ENCODE results near the gene DDN.

DDN gene

DNA sequence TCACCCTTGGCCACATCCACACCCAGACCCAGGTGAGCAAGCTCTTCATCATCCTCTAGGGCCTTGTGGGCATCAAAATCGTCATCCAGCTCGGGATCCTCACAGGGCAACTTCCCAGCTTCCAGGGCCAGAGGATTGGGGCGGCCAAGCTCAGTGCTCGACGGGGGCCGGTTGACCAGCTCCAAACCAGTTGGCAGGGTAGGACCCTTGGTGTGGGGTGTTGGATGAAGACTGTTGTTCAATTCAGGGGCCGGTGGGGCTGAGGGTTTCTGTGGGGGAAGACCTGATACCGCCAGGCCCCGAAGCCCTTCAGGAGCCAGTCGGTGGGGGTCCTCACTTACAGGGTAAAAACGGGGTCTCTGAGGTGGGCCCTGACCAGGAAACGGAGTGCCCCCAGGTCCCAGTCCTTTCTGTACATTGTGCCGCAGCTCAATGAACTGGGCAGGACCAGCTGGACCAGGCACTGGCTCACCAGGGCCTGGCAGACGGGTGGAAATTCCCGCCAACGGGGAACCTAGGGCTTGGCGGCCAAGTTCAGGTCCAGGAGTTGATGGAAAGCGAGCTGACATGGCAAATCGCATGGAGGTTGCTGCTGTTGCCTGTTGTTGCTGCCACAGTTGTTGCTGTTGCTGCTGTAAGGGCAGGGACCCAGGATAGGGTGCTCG, 39.2 kb upstream of the DDN start:
- Histone ChIP-seq H3K36me3 (replicated peaks) (peaks cover 83% of the 10 kb centered on the region), H3K4me3 (ENCODE audit: low read depth, low read length) (no peak overlapping the region), H3K27me3 (replicated peaks) (no peaks in the 10 kb centered on the region), H3K27ac (no peak overlapping the region)
- TF ChIP-seq, protein P1, sequence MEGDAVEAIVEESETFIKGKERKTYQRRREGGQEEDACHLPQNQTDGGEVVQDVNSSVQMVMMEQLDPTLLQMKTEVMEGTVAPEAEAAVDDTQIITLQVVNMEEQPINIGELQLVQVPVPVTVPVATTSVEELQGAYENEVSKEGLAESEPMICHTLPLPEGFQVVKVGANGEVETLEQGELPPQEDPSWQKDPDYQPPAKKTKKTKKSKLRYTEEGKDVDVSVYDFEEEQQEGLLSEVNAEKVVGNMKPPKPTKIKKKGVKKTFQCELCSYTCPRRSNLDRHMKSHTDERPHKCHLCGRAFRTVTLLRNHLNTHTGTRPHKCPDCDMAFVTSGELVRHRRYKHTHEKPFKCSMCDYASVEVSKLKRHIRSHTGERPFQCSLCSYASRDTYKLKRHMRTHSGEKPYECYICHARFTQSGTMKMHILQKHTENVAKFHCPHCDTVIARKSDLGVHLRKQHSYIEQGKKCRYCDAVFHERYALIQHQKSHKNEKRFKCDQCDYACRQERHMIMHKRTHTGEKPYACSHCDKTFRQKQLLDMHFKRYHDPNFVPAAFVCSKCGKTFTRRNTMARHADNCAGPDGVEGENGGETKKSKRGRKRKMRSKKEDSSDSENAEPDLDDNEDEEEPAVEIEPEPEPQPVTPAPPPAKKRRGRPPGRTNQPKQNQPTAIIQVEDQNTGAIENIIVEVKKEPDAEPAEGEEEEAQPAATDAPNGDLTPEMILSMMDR (IDR thresholded peaks at IDR 0.05; ENCODE audit: low read depth, low read length, missing control alignments), result no peak
- in situ Hi-C loops (cut with HindIII; ENCODE audit: low pct_ligation_motif_present, low sequenced_read_pairs), result no loop called here
- DNase-seq, result no peak

DNA sequence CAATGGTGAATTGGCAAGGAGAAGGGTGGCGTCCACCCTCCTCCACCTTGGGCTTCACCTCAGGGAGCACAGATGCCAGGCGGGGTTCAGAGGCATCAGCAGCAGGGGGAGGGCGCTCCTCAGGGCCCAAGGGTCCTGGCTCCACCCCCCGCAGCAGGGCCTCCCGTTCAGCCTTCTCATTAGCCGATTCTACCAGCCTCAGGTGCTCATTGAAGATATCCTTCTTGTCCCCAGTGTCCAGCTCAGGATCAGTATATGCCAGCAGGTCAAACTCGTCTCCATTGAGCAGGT, 38.7 kb upstream of the DDN start:
- in situ Hi-C loops (cut with HindIII; ENCODE audit: low pct_ligation_motif_present, low sequenced_read_pairs), result no loop called here
- no peak overlapping the region for H3K27ac ChIP-seq
- TF ChIP-seq, protein P1 (IDR thresholded peaks at IDR 0.05; ENCODE audit: low read depth, low read length, missing control alignments), result no peak
- no peak overlapping the region for H3K4me3 ChIP-seq (ENCODE audit: low read depth, low read length)
- no peak for DNase-seq
- peaks cover 83% of the 10 kb centered on the region for H3K36me3 ChIP-seq (replicated peaks)
- H3K27me3 ChIP-seq (replicated peaks), result no peaks in the 10 kb centered on the region

DNA sequence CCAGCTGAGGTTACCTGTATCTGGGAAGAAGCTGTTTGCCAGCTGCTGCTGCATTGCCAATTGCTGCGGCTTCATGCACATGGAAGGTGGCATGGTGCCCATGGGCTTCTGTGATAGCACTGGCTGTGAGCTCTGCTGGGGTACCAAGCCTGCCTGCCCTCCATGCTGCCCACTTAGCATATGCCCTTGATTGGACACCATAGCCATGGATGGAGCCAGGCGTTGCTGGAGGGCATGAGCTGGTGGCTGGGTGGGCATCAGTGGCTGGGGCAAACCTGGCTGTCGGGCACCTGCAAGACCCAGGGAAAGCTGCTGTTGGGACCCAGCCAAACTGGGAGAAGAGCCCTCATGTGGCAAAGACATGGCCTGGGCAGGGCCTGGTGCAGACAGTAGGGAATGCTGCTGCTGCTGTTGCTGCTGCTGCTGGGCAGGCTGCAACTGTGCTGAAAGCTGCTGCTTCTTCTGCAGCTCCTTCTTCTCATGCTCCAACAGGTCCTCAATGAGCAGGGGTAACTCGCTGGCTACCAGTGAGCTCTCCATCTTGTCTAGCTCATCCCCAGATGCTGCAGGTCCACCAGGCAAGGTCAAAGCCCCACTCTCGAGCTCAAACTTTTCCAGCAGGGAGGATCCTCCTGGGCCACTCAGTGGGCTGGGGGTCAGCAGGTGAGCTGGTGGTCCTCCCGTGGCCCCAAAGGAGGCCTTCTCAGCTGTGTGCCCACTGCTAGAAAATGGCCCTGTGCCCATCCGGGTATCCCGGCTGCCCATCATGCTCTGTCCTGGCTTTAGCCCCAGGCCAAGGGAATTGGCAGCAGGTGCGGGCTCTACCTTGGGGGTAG, 38.2 kb upstream of the DDN start:
- peaks cover 83% of the 10 kb centered on the region for H3K36me3 ChIP-seq (replicated peaks)
- in situ Hi-C loops (cut with HindIII; ENCODE audit: low pct_ligation_motif_present, low sequenced_read_pairs), result no loop called here
- DNase-seq, result no peak
- H3K27me3 ChIP-seq (replicated peaks), result no peaks in the 10 kb centered on the region
- no peak overlapping the region for H3K4me3 ChIP-seq (ENCODE audit: low read depth, low read length)
- TF ChIP-seq, protein P1 (IDR thresholded peaks at IDR 0.05; ENCODE audit: low read depth, low read length, missing control alignments), result no peak
- H3K27ac ChIP-seq, result no peak overlapping the region

DNA sequence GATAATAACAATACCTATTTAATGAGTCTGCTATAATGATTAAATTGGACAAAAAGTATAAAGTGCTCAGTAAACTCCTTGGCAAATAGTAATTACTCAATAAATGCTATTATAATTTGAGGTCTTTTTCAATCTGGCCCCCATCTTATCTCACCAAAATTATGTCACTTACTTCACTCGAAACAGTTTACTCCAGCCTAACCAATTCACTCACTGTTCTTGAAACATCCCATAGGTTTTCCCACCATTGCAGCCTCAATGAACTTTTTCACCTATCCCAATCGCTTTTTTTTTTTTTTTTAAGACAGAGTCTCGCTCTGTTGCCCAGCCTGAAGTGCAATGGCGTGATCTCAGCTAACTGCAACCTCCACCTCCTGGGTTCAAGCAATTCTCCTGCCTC, 36.9 kb upstream of the DDN start:
- Histone ChIP-seq H3K4me3 (ENCODE audit: low read depth, low read length) (no peak overlapping the region), H3K36me3 (replicated peaks) (peaks cover 85% of the 10 kb centered on the region), H3K27me3 (replicated peaks) (no peaks in the 10 kb centered on the region), H3K27ac (no peak overlapping the region)
- TF ChIP-seq, protein P1 (IDR thresholded peaks at IDR 0.05; ENCODE audit: low read depth, low read length, missing control alignments), result no peak
- in situ Hi-C loops (cut with HindIII; ENCODE audit: low pct_ligation_motif_present, low sequenced_read_pairs), result no loop called here
- DNase-seq, result no peak

DNA sequence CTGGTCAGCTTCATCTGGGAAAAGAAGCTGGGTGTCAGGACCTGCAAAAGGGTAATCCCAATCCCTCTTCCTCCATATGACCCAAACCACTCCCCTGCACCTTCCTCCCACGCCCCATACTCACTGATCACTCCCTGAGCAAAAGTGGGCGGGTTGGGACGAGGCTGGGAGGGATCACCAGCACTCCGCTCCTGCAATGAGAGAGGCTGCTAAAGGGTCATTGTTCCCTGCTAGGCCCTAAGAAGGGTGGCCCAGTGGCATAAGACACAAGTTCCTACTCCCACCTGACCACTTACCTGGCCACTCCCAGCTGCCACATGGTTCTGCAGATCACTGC, 35.1 kb upstream of the DDN start:
- H3K27me3 ChIP-seq (replicated peaks), result no peaks in the 10 kb centered on the region
- H3K4me3 ChIP-seq (ENCODE audit: low read depth, low read length), result no peak overlapping the region
- H3K27ac ChIP-seq, result no peak overlapping the region
- TF ChIP-seq, protein P1 (IDR thresholded peaks at IDR 0.05; ENCODE audit: low read depth, low read length, missing control alignments), result no peak
- H3K36me3 ChIP-seq (replicated peaks), result peaks cover 82% of the 10 kb centered on the region
- no peak for DNase-seq
- in situ Hi-C loops (cut with HindIII; ENCODE audit: low pct_ligation_motif_present, low sequenced_read_pairs), result no loop called here
